Panc1 (cell line): ENCODE results near the gene RUNX3. TPM values are rescaled to one million over a fixed set of nuclear protein-coding genes. Genes with fewer than 3 reads are reported as not detected.

Experiments
- ATAC-seq: fragments of 200-7000 bp; cut with Tn5 transposase; 2 replicates; pipeline ENCODE4 v1.9.1; 2020; ENCODE audit warnings: mild to moderate bottlenecking, moderate library complexity
- BruUV-seq: library from RNA; stranded (reverse); fragments of 400-500 nt; replicated peaks from 2 replicates; lab custom pipeline; 2021; lab: Mats Ljungman, UMichigan
- CTCF ChIA-PET: fragments of 300-600 bp; sonication (Branson Sonifier 250); formaldehyde crosslinking; loops from one replicate; lab custom pipeline; 2022; ENCODE audit warnings: antibody characterized with exemption; lab: Charles Lee
- POLR2A ChIA-PET: fragments of 300-600 bp; sonication (Branson Sonifier 250); formaldehyde crosslinking; loops from one replicate; lab custom pipeline; 2022; ENCODE audit warnings: antibody characterized with exemption; lab: Charles Lee
- DNase-seq: peaks from one replicate; pipeline ENCODE4 v3.0.0-alpha.2; 2010; ENCODE audit warnings: low read depth, low spot score
- H3K27ac ChIP-seq: 2 replicates; pipeline ENCODE4 v1.5.1; 2011; ENCODE audit warnings: mild to moderate bottlenecking, low read length, inconsistent platforms
- H3K27me3 ChIP-seq: fragments of 200-500 bp; sonication (Bioruptor generic); 2 replicates; pipeline ENCODE4 v1.6.0; 2014; ENCODE audit warnings: low read length, inconsistent platforms; ENCODE audit not compliant: control insufficient read depth, insufficient read depth
- H3K36me3 ChIP-seq: fragments of 200-500 bp; sonication (Bioruptor generic); 2 replicates; pipeline ENCODE4 v1.5.1; 2014; ENCODE audit warnings: inconsistent platforms, mild to moderate bottlenecking, low read length, moderate library complexity; ENCODE audit not compliant: control insufficient read depth, insufficient read depth
- H3K4me1 ChIP-seq: 2 replicates; pipeline ENCODE4 v1.5.1; 2011; ENCODE audit warnings: inconsistent platforms, mild to moderate bottlenecking, low read length, moderate library complexity; ENCODE audit not compliant: control insufficient read depth, insufficient read depth
- H3K4me3 ChIP-seq, 2 experiments: 2 replicates each; pipeline ENCODE4 v1.5.1; 2011 to 2012; ENCODE audit warnings: low read depth in 2 of 2, low read length in 2 of 2, mild to moderate bottlenecking in 2 of 2, inconsistent platforms in 1 of 2, moderate library complexity in 1 of 2
- H3K9me3 ChIP-seq: fragments of 200-500 bp; sonication (Bioruptor generic); 2 replicates; pipeline ENCODE4 v1.5.1; 2014; ENCODE audit warnings: low read depth, mild to moderate bottlenecking, inconsistent platforms, low read length, moderate library complexity; ENCODE audit not compliant: control insufficient read depth, insufficient read depth
- CTCF ChIP-seq: fragments of 450-650 bp; IDR thresholded peaks from 2 replicates; pipeline ENCODE4 v1.5.1; 2017; ENCODE audit warnings: mild to moderate bottlenecking
- POLR2AphosphoS5 ChIP-seq: IDR thresholded peaks from 2 replicates; pipeline ENCODE4 v1.6.1; 2012; ENCODE audit warnings: mild to moderate bottlenecking, low read depth, low read length, moderate library complexity
- REST ChIP-seq, 2 experiments: IDR thresholded peaks; 2 replicates each; pipeline ENCODE4 v1.6.1; 2011 to 2012; ENCODE audit warnings: low read depth in 2 of 2, control low read depth in 1 of 2, low read length in 1 of 2, mild to moderate bottlenecking in 1 of 2, moderate library complexity in 1 of 2; ENCODE audit not compliant: insufficient read depth in 1 of 2
- SIN3A ChIP-seq: IDR thresholded peaks from 2 replicates; pipeline ENCODE4 v1.6.1; 2012; ENCODE audit warnings: low read depth, mild to moderate bottlenecking, low read length, moderate library complexity, borderline replicate concordance; ENCODE audit not compliant: insufficient read depth
- TCF7L2 ChIP-seq: IDR thresholded peaks from 2 replicates; pipeline ENCODE4 v1.6.1; 2011; ENCODE audit warnings: mild to moderate bottlenecking, low read depth, low read length, inconsistent platforms
- in situ Hi-C: cut with HindIII; loops from 2 replicates; pipeline ENCODE4 v1.10.0; 2016; ENCODE audit warnings: low sequenced_read_pairs, low pct_unique_long_range_greater_than_20kb
- intact Hi-C: fragments of 100-400 bp; cut with micrococcal nuclease; formaldehyde crosslinking; loops from one replicate; pipeline ENCODE4 v1.10.0; 2022; ENCODE audit not compliant: unreplicated experiment
- total RNA-seq: library from RNA; stranded (reverse); gene quantifications from one replicate; pipeline ENCODE4 v1.2.1, GENCODE V29; 2021; ENCODE audit not compliant: unreplicated experiment

RUNX3 gene
- total RNA-seq, 1 experiment from 2014 or later = 0.10 TPM

- Histone ChIP-seq H3K4me3 (no peak overlapping the region), H3K27ac (no peak overlapping the region), H3K4me1 (no peaks in the 10 kb centered on the region), H3K36me3 (no peaks in the 10 kb centered on the region), H3K27me3 (no peaks in the 10 kb centered on the region), H3K9me3 (no peaks in the 10 kb centered on the region)
- no TSS peak for BruUV-seq
- intact Hi-C loops (no loop called here), in situ Hi-C loops (no loop called here)
- DNase-seq (no peak), ATAC-seq (peak; percentile 22; the same call in 1 of the 2 replicates)
- CTCF ChIA-PET = interaction anchor here (0.7 kb wide), 1 partner anchor 12 kb away, joined by 5 read pairs; no protein-coding TSS in a partner anchor
- TF ChIP-seq SIN3A (no peak), CTCF (no peak), POLR2AphosphoS5 (no peak), REST (IDR thresholded peaks at IDR 0.05; ENCODE audit: insufficient read depth in 1 of 2, low read depth in 2 of 2, low read length in 1 of 2) (no peak), TCF7L2 (no peak)
- POLR2A ChIA-PET = no interaction called here
These were observed 32.6 kb downstream of the RUNX3 start for GRCh38 chr1:24897263-24898151.

GRCh38 chr1:24896596-24897262 lies 33.3 kb downstream of the RUNX3 start:
- no peaks in the 10 kb centered on the region for H3K27me3 ChIP-seq
- TF ChIP-seq POLR2AphosphoS5 (no peak), CTCF (no peak), REST (IDR thresholded peaks at IDR 0.05; ENCODE audit: insufficient read depth in 1 of 2, low read depth in 2 of 2, low read length in 1 of 2) (no peak), TCF7L2 (no peak), SIN3A (no peak)
- no peak overlapping the region for H3K27ac ChIP-seq
- ATAC-seq (no peak), DNase-seq (no peak)
- H3K9me3 ChIP-seq = no peaks in the 10 kb centered on the region
- H3K4me3 ChIP-seq = no peak overlapping the region
- H3K4me1 ChIP-seq = no peaks in the 10 kb centered on the region
- H3K36me3 ChIP-seq = no peaks in the 10 kb centered on the region
- BruUV-seq = no TSS peak
- POLR2A ChIA-PET = no interaction called here
- in situ Hi-C loops (no loop called here), intact Hi-C loops (no loop called here)
- CTCF ChIA-PET = interaction anchor here (0.7 kb wide), 1 partner anchor 12 kb away, joined by 5 read pairs; no protein-coding TSS in a partner anchor
